ENCODE measurements around the gene BBOF1. TPM values are rescaled to one million over a fixed set of nuclear protein-coding genes. Genes with fewer than 3 reads are reported as not detected.

BBOF1 gene
- total RNA-seq, 4 donors from 2014 or later, result 8.6 to 11.8 (median 9.9) TPM

DNA sequence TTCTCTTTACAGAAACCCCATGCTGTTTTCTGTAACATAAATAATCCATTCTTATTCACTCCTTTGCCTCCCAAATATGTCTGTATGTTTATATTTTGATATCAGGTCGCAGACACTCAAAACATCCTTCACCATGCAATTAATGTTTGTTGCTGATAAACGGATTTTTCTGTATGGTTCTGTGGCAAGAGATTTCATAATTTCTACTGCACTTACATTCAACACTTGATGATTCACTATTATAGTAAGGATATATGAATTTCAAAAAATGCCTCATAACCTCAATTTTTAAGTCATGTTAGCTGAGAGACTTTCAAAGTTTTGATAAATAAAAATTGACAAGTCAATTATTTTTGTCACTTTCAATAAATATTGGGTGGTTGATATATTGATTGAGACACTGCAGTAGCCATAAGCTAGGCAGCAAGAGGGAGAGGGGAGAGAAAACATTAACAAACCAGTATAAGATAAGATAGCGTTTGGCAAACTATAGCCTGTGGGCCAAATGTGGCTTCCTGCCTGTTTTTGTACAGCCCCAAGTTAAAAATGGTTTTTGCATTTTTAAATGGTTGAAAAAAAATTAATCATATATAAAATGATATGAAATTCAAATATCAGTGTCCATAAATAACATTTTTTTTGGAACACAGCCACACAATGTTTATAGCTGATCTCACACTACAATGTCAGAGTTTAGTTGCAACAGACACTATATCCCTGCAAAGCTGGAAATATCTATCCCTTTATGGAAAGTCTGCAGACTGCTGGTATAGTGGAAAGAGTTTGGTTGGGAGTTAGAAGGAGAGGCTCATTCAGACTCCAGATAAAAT is 46.8 kb downstream of the BBOF1 start:
- no peaks in the 10 kb centered on the region for H3K27me3 ChIP-seq
- no peak for DNase-seq (ENCODE audit: extremely low spot score)
- H3K36me3 ChIP-seq, result peaks cover 68 to 100% (median 88%) of the 10 kb centered on the region in 4 donors
- intact Hi-C loops (cut with DNase I), result no loop called here
- H3K9me3 ChIP-seq, result no peaks in the 10 kb centered on the region
- no peaks in the 10 kb centered on the region for H3K4me1 ChIP-seq
- no peak overlapping the region for H3K4me3 ChIP-seq
- H3K27ac ChIP-seq (replicated peaks in 1 of 4), result no peak overlapping the region
- WGBS, result 80% methylated on average over 3 of the region's 3 CpGs
- no peak for TF ChIP-seq POLR2A (IDR thresholded peaks at IDR 0.05; ENCODE audit: low read depth)
- TF ChIP-seq, protein P1, sequence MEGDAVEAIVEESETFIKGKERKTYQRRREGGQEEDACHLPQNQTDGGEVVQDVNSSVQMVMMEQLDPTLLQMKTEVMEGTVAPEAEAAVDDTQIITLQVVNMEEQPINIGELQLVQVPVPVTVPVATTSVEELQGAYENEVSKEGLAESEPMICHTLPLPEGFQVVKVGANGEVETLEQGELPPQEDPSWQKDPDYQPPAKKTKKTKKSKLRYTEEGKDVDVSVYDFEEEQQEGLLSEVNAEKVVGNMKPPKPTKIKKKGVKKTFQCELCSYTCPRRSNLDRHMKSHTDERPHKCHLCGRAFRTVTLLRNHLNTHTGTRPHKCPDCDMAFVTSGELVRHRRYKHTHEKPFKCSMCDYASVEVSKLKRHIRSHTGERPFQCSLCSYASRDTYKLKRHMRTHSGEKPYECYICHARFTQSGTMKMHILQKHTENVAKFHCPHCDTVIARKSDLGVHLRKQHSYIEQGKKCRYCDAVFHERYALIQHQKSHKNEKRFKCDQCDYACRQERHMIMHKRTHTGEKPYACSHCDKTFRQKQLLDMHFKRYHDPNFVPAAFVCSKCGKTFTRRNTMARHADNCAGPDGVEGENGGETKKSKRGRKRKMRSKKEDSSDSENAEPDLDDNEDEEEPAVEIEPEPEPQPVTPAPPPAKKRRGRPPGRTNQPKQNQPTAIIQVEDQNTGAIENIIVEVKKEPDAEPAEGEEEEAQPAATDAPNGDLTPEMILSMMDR (IDR thresholded peaks at IDR 0.05), result no peak
- no peak for TF ChIP-seq POLR2AphosphoS5 (IDR thresholded peaks at IDR 0.05)
- no peak for TF ChIP-seq EP300 (IDR thresholded peaks at IDR 0.05)

DNA sequence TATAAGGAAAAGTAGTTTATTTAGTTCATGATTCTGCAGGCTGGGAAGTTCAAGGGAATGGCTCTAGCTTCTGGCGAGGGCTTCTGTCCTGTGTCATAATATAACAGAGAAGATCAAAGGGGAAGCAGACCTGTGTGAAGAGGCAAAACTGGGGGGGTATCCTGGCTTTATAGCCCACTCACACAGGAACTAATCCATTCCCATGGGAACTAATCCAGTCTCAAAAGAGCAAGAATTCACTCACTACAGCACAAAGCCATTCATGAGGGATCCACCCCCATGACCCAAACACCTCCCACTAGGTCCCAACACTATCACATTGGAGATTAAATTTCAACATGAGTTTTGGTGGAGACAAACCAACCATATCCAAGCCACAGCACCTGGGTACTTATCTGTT is 58.3 kb downstream of the BBOF1 start:
- no peak overlapping the region for H3K4me3 ChIP-seq
- intact Hi-C loops (cut with DNase I), result no loop called here
- H3K9me3 ChIP-seq, result no peaks in the 10 kb centered on the region
- WGBS, result 55% methylated on average over 1 of the region's 1 CpG
- no peaks in the 10 kb centered on the region for H3K27me3 ChIP-seq
- no peak for DNase-seq (ENCODE audit: extremely low spot score)
- no peak overlapping the region for H3K27ac ChIP-seq (replicated peaks in 1 of 4)
- no peak for TF ChIP-seq POLR2A (IDR thresholded peaks at IDR 0.05; ENCODE audit: low read depth)
- no peak for TF ChIP-seq POLR2AphosphoS5 (IDR thresholded peaks at IDR 0.05)
- no peak for TF ChIP-seq EP300 (IDR thresholded peaks at IDR 0.05)
- TF ChIP-seq, protein P1 (IDR thresholded peaks at IDR 0.05), result no peak
- H3K36me3 ChIP-seq, result peaks cover 7 to 24% (median 13%) of the 10 kb centered on the region in 4 donors
- H3K4me1 ChIP-seq, result peaks cover 0 to 8% (median 6%) of the 10 kb centered on the region in 4 donors

DNA sequence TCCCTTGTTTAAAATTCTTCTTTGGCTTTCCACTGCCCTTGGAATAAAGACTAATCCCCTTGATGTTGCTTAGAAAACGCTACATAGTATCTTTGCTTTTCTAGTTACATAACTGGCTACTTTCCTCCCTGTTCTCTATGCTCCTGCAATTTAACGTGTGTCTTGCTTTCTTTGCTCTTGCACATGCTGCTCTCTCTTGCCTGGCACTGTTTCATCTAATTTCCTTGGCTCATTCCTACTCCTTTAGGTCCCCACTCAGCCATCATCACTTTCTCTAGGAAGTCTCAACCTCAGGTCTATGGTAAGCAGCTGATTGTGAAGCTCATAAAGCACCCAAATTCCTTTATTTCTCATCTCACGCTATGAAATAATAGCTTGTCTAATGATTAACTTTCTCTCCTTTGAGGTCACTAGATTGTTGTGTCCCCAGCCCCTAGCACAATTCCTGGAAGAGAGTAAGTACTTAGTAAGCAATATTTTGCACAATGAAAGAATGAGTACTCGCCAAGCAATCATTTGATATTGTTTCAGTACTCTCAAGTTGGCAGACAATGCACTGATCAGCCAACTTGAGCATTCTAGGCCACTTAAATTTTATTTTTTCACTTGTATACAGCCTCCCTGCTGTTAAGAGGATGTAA is 61.8 kb downstream of the BBOF1 start:
- no peak overlapping the region for H3K4me3 ChIP-seq
- no peaks in the 10 kb centered on the region for H3K27me3 ChIP-seq
- 74% methylated on average over 4 of the region's 4 CpGs for WGBS
- TF ChIP-seq POLR2AphosphoS5 (IDR thresholded peaks at IDR 0.05), result no peak
- no peak for TF ChIP-seq POLR2A (IDR thresholded peaks at IDR 0.05; ENCODE audit: low read depth)
- TF ChIP-seq, protein P1 (IDR thresholded peaks at IDR 0.05), result no peak
- TF ChIP-seq EP300 (IDR thresholded peaks at IDR 0.05), result no peak
- peaks cover 18 to 31% (median 30%) of the 10 kb centered on the region in 4 donors for H3K4me1 ChIP-seq
- no peaks in the 10 kb centered on the region for H3K9me3 ChIP-seq
- DNase-seq (ENCODE audit: extremely low spot score), result no peak
- intact Hi-C loops (cut with DNase I), result no loop called here
- H3K36me3 ChIP-seq, result no peaks in the 10 kb centered on the region
- peak overlapping the region in 1 of 4 donors; percentile 2 for H3K27ac ChIP-seq (replicated peaks in 1 of 4)

DNA sequence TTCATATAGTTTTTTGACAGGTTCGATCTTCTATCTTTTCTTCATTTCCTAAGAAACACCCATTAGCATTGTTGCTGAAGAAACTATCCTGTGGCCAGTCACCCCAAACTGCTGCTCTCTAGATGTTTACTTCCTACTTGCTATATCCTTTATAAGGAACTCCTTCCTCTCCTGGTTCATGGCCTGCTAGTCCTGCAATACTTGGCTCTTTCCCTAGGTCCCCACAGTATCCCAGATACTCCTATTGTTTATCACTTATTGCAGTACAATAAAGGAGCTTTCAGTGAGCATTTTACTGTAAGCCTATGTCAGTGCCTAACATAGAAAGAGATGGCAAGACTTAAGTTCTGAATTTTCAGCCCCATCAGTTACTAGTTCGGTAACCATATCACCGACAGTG is 62.3 kb downstream of the BBOF1 start:
- Histone ChIP-seq H3K27ac (replicated peaks in 1 of 4) (peak overlapping the region in 1 of 4 donors; percentile 2), H3K36me3 (no peaks in the 10 kb centered on the region), H3K4me1 (peaks cover 19 to 36% (median 35%) of the 10 kb centered on the region in 4 donors), H3K9me3 (no peaks in the 10 kb centered on the region), H3K27me3 (no peaks in the 10 kb centered on the region), H3K4me3 (no peak overlapping the region)
- intact Hi-C loops (cut with DNase I), result no loop called here
- no peak for TF ChIP-seq POLR2A (IDR thresholded peaks at IDR 0.05; ENCODE audit: low read depth)
- TF ChIP-seq POLR2AphosphoS5 (IDR thresholded peaks at IDR 0.05), result no peak
- TF ChIP-seq, protein P1 (IDR thresholded peaks at IDR 0.05), result no peak
- no peak for TF ChIP-seq EP300 (IDR thresholded peaks at IDR 0.05)
- 94% methylated on average over 3 of the region's 3 CpGs for WGBS
- DNase-seq (ENCODE audit: extremely low spot score), result no peak
